GM23248 (cell line): ENCODE data around the gene KCNMA1. TPM values are rescaled to one million over a fixed set of nuclear protein-coding genes. Genes with fewer than 3 reads are reported as not detected.

Experiments used
- DNase-seq: peaks from one replicate; pipeline ENCODE4 v3.0.0-alpha.2; 2015
- H2AFZ ChIP-seq: fragments of 200-600 bp; sonication (generic); 2 replicates; pipeline ENCODE4 v1.6.1; 2016; ENCODE audit warnings: antibody characterized with exemption
- H3F3A ChIP-seq: fragments of 200-600 bp; sonication (generic); 2 replicates; pipeline ENCODE4 v1.6.1; 2016; ENCODE audit warnings: mild to moderate bottlenecking, antibody characterized with exemption, mixed run types; ENCODE audit not compliant: insufficient read depth
- H3K27ac ChIP-seq: fragments of 200-600 bp; sonication (generic); 2 replicates; pipeline ENCODE4 v1.5.1; 2016; ENCODE audit warnings: mild to moderate bottlenecking
- H3K27me3 ChIP-seq: fragments of 200-600 bp; sonication (generic); replicated peaks from 2 replicates; pipeline ENCODE4 v1.6.1; 2016; ENCODE audit warnings: mild to moderate bottlenecking; ENCODE audit not compliant: insufficient read depth
- H3K36me3 ChIP-seq: fragments of 200-600 bp; sonication (generic); 2 replicates; pipeline ENCODE4 v1.6.1; 2016; ENCODE audit warnings: low read depth, mild to moderate bottlenecking
- H3K4me1 ChIP-seq: fragments of 200-600 bp; sonication (generic); 2 replicates; pipeline ENCODE4 v1.6.1; 2016; ENCODE audit warnings: mild to moderate bottlenecking; ENCODE audit not compliant: insufficient read depth
- H3K4me2 ChIP-seq: fragments of 200-600 bp; sonication (generic); one replicate; pipeline ENCODE4 v1.6.1; 2016; ENCODE audit warnings: mild to moderate bottlenecking; ENCODE audit not compliant: unreplicated experiment
- H3K4me3 ChIP-seq: fragments of 200-600 bp; sonication (generic); 2 replicates; pipeline ENCODE4 v1.5.1; 2016; ENCODE audit warnings: mild to moderate bottlenecking
- H3K79me2 ChIP-seq: fragments of 200-600 bp; sonication (generic); 2 replicates; pipeline ENCODE4 v1.6.1; 2016; ENCODE audit warnings: mild to moderate bottlenecking; ENCODE audit not compliant: insufficient read depth
- H3K9ac ChIP-seq: fragments of 200-600 bp; sonication (generic); 2 replicates; pipeline ENCODE4 v1.6.1; 2016; ENCODE audit warnings: mild to moderate bottlenecking
- H3K9me2 ChIP-seq: fragments of 200-600 bp; sonication (generic); 2 replicates; pipeline ENCODE4 v1.6.1; 2016; ENCODE audit warnings: mixed run types, mild to moderate bottlenecking, moderate library complexity; ENCODE audit not compliant: insufficient read depth
- H3K9me3 ChIP-seq: fragments of 200-600 bp; sonication (generic); one replicate; pipeline ENCODE4 v1.6.1; 2017; ENCODE audit warnings: low read depth
- H4K20me1 ChIP-seq: fragments of 200-600 bp; sonication (generic); 2 replicates; pipeline ENCODE4 v1.6.0; 2016; ENCODE audit not compliant: insufficient read depth
- EZH2 ChIP-seq: fragments of 200-600 bp; sonication (generic); IDR thresholded peaks from 2 replicates; pipeline ENCODE4 v1.6.1; 2018; ENCODE audit warnings: antibody characterized with exemption, mild to moderate bottlenecking; ENCODE audit not compliant: insufficient read depth, poor library complexity, severe bottlenecking
- EZH2phosphoT487 ChIP-seq: fragments of 200-600 bp; sonication (generic); IDR thresholded peaks from 2 replicates; pipeline ENCODE4 v1.6.1; 2018; ENCODE audit warnings: antibody characterized with exemption, moderate library complexity, mild to moderate bottlenecking, low read depth; ENCODE audit not compliant: insufficient read depth
- WGBS, 2 experiments: methylation state at CpG; one replicate each; pipeline ENCODE4 v1.1.6; 2015 to 2017; ENCODE audit warnings: low lambda C conversion rate in 2 of 2, low coverage in 1 of 2; ENCODE audit errors: missing lambda C conversion rate in 2 of 2; 5-methylcytosine and 5-hydroxymethylcytosine counted together
- in situ Hi-C: fragments of 300-500 bp; cut with MboI; formaldehyde crosslinking; loops from 2 replicates; pipeline ENCODE4 v1.15.0; 2020
- polyA plus RNA-seq: library from polyadenylated mRNA; unstranded; fragments of >200 nt; fragmentation: Nextera tagmentation; extraction: Ambion mirVana; gene quantifications from 2 replicates; pipeline ENCODE4 v1.2.1, GENCODE V29; 2016
- total RNA-seq: library from RNA; depleted of rRNA; stranded (reverse); fragments of >200 nt; shearing (Covaris generic); gene quantifications from 2 replicates; pipeline ENCODE4 v1.2.3, GENCODE V29; 2014

The KCNMA1 gene
- total and polyA plus RNA-seq, 2 experiments from 2014 or later: 14.2 to 25.1 TPM

DNA sequence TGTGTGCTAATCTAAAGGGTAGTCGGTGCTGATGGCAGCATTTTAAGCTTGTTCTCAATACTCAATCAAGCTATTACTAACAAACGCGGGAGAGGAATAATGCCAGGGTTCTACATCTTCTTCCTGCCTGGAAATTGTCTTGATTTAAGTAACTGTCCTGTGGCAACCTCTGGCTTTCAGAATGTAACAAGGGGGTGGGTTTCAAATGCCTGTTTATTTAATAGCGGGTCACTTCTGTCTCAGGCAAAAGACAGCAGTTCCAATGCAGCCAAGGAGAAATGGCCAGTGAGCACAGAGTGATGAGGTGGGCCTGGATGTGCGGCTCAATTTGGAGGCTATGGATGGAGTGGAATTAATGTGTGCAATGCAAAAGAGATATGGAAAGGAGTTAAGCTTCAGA lies 692.4 kb downstream of the KCNMA1 start:
- Histone ChIP-seq H3K79me2 (no peaks in the 10 kb centered on the region), H3K4me1 (peaks cover 17% of the 10 kb centered on the region), H2AFZ (no peak overlapping the region), H3K27ac (no peak overlapping the region), H3K9me2 (no peaks in the 10 kb centered on the region), H3K4me2 (no peak overlapping the region), H3K36me3 (no peaks in the 10 kb centered on the region), H3F3A (0 out of 2 replicates have a peak, but pooled peaks cover 4% of the 10 kb centered on the region), H3K9ac (no peak overlapping the region), H4K20me1 (no peaks in the 10 kb centered on the region), H3K4me3 (no peak overlapping the region), H3K27me3 (no peaks in the 10 kb centered on the region), H3K9me3 (no peaks in the 10 kb centered on the region)
- no peak for DNase-seq
- 79 to 82% methylated on average over 5 of the region's 5 CpGs for WGBS, 2 experiments
- TF ChIP-seq EZH2 (no peak), EZH2phosphoT487 (no peak)
- in situ Hi-C loops: no loop called here

- TF ChIP-seq EZH2phosphoT487 (no peak), EZH2 (no peak)
- in situ Hi-C loops: no loop called here
- no peaks in the 10 kb centered on the region for H3K79me2 ChIP-seq
- H4K20me1 ChIP-seq: no peaks in the 10 kb centered on the region
- 95% methylated on average over 7 of the region's 7 CpGs for WGBS, 2 experiments
- no peak overlapping the region for H3K27ac ChIP-seq
- no peak overlapping the region for H3K9ac ChIP-seq
- 0 out of 2 replicates have a peak, but pooled peaks cover 4% of the 10 kb centered on the region for H3F3A ChIP-seq
- no peaks in the 10 kb centered on the region for H3K9me3 ChIP-seq
- no peak overlapping the region for H2AFZ ChIP-seq
- peaks cover 17% of the 10 kb centered on the region for H3K4me1 ChIP-seq
- DNase-seq: no peak
- no peaks in the 10 kb centered on the region for H3K36me3 ChIP-seq
- no peak overlapping the region for H3K4me3 ChIP-seq
- H3K4me2 ChIP-seq: no peak overlapping the region
- H3K9me2 ChIP-seq: no peaks in the 10 kb centered on the region
- no peaks in the 10 kb centered on the region for H3K27me3 ChIP-seq
These were observed 693.0 kb downstream of the KCNMA1 start for GRCh38 chr10:76944640-76945039.

DNA sequence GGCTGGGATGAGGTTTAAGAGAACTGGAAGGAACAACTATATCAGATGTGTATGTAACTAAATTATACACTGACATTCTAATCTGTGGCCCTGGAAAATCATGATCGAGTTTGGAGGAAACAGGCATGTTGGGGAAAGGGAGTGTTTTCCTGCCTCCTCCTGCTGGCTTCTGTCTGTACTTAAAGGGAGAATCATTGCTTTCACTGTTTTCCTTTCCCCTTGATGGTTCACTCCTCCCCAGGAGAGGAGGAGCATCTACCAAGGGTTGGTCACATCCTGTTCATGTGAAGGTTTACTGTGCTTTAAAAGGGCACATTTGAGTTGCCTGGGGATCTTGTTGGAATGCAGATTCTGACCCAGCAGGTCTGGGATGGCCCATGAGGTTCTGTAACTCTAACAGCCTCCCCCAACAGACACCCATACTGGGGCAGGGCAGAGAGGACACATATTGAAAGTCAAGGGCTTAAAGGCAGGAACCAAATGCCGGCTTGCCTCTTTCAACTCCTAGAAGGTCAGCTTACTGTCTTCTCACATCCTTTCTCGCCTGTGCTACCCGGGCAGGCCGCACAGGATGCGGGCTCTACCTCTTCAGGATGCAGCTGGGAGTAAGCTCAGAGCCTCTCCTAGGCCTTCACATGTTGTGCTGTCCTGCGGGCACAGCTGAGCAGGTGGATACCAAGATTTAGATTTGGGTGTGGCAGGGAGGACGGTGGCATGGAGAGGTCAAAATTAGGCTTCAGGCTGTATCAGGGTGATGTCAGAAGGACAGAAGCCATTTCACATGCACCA lies 694.8 kb downstream of the KCNMA1 start:
- H3K9me3 ChIP-seq: no peaks in the 10 kb centered on the region
- 0 out of 2 replicates have a peak, but pooled peaks cover 4% of the 10 kb centered on the region for H3F3A ChIP-seq
- TF ChIP-seq EZH2phosphoT487 (no peak), EZH2 (no peak)
- H3K27ac ChIP-seq: no peak overlapping the region
- peak; percentile 51 for DNase-seq
- no peaks in the 10 kb centered on the region for H3K27me3 ChIP-seq
- H3K9ac ChIP-seq: no peak overlapping the region
- peak overlapping the region; percentile 35 for H2AFZ ChIP-seq
- 74 to 75% methylated on average over 8 of the region's 8 CpGs for WGBS, 2 experiments
- no peak overlapping the region for H3K4me2 ChIP-seq
- H3K4me3 ChIP-seq: no peak overlapping the region
- no peaks in the 10 kb centered on the region for H4K20me1 ChIP-seq
- H3K4me1 ChIP-seq: peaks cover 17% of the 10 kb centered on the region
- H3K9me2 ChIP-seq: no peaks in the 10 kb centered on the region
- no peaks in the 10 kb centered on the region for H3K79me2 ChIP-seq
- in situ Hi-C loops: no loop called here
- H3K36me3 ChIP-seq: no peaks in the 10 kb centered on the region

GRCh38 chr10:76939933-76940468 lies 697.6 kb downstream of the KCNMA1 start:
- TF ChIP-seq EZH2 (no peak), EZH2phosphoT487 (no peak)
- in situ Hi-C loops: no loop called here
- H3K4me1 ChIP-seq: peaks cover 8% of the 10 kb centered on the region; the same call in 1 of the 2 replicates

More at GRCh38 chr10:76939933-76940468, 697.6 kb downstream of the KCNMA1 start:
- Histone ChIP-seq H3K9ac (no peak overlapping the region), H4K20me1 (no peaks in the 10 kb centered on the region), H3K9me3 (no peaks in the 10 kb centered on the region), H3F3A (no peaks in the 10 kb centered on the region), H3K9me2 (no peaks in the 10 kb centered on the region), H3K4me2 (no peak overlapping the region), H3K79me2 (no peaks in the 10 kb centered on the region), H3K27me3 (no peaks in the 10 kb centered on the region), H3K36me3 (no peaks in the 10 kb centered on the region), H3K27ac (no peak overlapping the region), H2AFZ (no peak overlapping the region), H3K4me3 (no peak overlapping the region)
- 45 to 53% methylated on average over 2 of the region's 2 CpGs for WGBS, 2 experiments
- DNase-seq: no peak
